SK-N-SH (cell line): ENCODE results near the gene FSTL5. TPM values are rescaled to one million over a fixed set of nuclear protein-coding genes. Genes with fewer than 3 reads are reported as not detected.

ENCODE experiments used
- CTCF ChIA-PET: fragments of 300-600, 350-600 bp; formaldehyde crosslinking; extraction: SDS; loops from one replicate; lab custom pipeline; 2021; lab: Yijun Ruan, JAX
- POLR2A ChIA-PET: fragments of 350-600 bp; sonication (Branson Sonifier 250); formaldehyde crosslinking; extraction: SDS; loops from one replicate; lab custom pipeline; 2020; ENCODE audit warnings: antibody characterized with exemption, inconsistent platforms; lab: Yijun Ruan, JAX
- DNase-seq: peaks from one replicate; pipeline ENCODE4 v3.0.0; 2012
- H2AFZ ChIP-seq: fragments of 200-600 bp; sonication (generic); 2 replicates; pipeline ENCODE4 v1.8.1; 2016; ENCODE audit warnings: antibody characterized with exemption, mild to moderate bottlenecking, low read depth
- H3F3A ChIP-seq: fragments of 200-600 bp; sonication (generic); replicated peaks from 2 replicates; pipeline ENCODE3; 2016; ENCODE audit warnings: antibody characterized with exemption, mild to moderate bottlenecking; ENCODE audit not compliant: insufficient read depth
- H3K27ac ChIP-seq, 2 experiments: fragments of 200-500 bp in 1 of 2; fragments of 200-600 bp in 1 of 2; sonication (Bioruptor generic) in 1 of 2; sonication (generic), shearing (Covaris generic) in 1 of 2; 2 replicates each; pipeline versions ENCODE4 v1.5.1 to v1.6.1; 2014 to 2016; ENCODE audit warnings: low read depth in 2 of 2, inconsistent platforms in 1 of 2, low read length in 1 of 2, mild to moderate bottlenecking in 1 of 2, mixed read lengths in 1 of 2
- H3K27me3 ChIP-seq: fragments of 200-600 bp; sonication (generic), shearing (Covaris generic); 2 replicates; pipeline ENCODE4 v1.6.1; 2016; ENCODE audit warnings: mixed run types; ENCODE audit not compliant: insufficient read depth
- H3K36me3 ChIP-seq, 2 experiments: fragments of 200-500 bp in 1 of 2; fragments of 200-600 bp in 1 of 2; sonication (Bioruptor generic) in 1 of 2; sonication (generic) in 1 of 2; replicated peaks in 1 of 2; 2 replicates each; pipeline versions ENCODE3 to v1.5.1; 2014 to 2016; ENCODE audit warnings: low read length in 1 of 2, mild to moderate bottlenecking in 1 of 2; ENCODE audit not compliant: insufficient read depth in 2 of 2, control insufficient read depth in 1 of 2
- H3K4me1 ChIP-seq, 2 experiments: fragments of 200-500 bp in 1 of 2; fragments of 200-600 bp in 1 of 2; sonication (Bioruptor generic) in 1 of 2; sonication (generic), shearing (Covaris generic) in 1 of 2; 2 replicates each; pipeline versions ENCODE4 v1.5.1 to v1.6.1; 2014 to 2016; ENCODE audit warnings: low read depth in 1 of 2, low read length in 1 of 2, mixed run types in 1 of 2; ENCODE audit not compliant: insufficient read depth in 2 of 2, control insufficient read depth in 1 of 2
- H3K4me2 ChIP-seq: fragments of 200-600 bp; sonication (generic), shearing (Covaris generic); 2 replicates; pipeline ENCODE4 v1.6.1; 2017; ENCODE audit warnings: mixed run types
- H3K4me3 ChIP-seq, 2 experiments: fragments of 200-500 bp in 1 of 2; fragments of 200-600 bp in 1 of 2; sonication (Bioruptor generic) in 1 of 2; sonication (generic), shearing (Covaris generic) in 1 of 2; 2 replicates each; pipeline versions ENCODE4 v1.5.1 to v1.8.1; 2014 to 2016; ENCODE audit warnings: low read depth in 2 of 2, inconsistent platforms in 1 of 2, low read length in 1 of 2, mild to moderate bottlenecking in 1 of 2, mixed read lengths in 1 of 2, moderate library complexity in 1 of 2
- H3K79me2 ChIP-seq: fragments of 200-600 bp; sonication (generic); 2 replicates; pipeline ENCODE4 v1.8.1; 2017; ENCODE audit warnings: mild to moderate bottlenecking; ENCODE audit not compliant: insufficient read depth
- H3K9ac ChIP-seq: fragments of 200-600 bp; sonication (generic); 2 replicates; pipeline ENCODE4 v1.6.1; 2017; ENCODE audit warnings: mixed run types
- H3K9me2 ChIP-seq: fragments of 200-600 bp; sonication (generic); 2 replicates; pipeline ENCODE4 v1.6.1; 2017; ENCODE audit warnings: mixed run types
- H3K9me3 ChIP-seq: fragments of 200-600 bp; sonication (generic); 2 replicates; pipeline ENCODE4 v1.6.1; 2017; ENCODE audit warnings: mixed run types, mild to moderate bottlenecking, moderate library complexity
- H4K20me1 ChIP-seq: fragments of 200-600 bp; sonication (generic); 2 replicates; pipeline ENCODE4 v1.6.1; 2017; ENCODE audit warnings: mild to moderate bottlenecking, mixed run types; ENCODE audit not compliant: insufficient read depth
- CTCF ChIP-seq: fragments of 200-600 bp; sonication (generic); IDR thresholded peaks from 2 replicates; pipeline ENCODE4 v1.6.1; 2017; ENCODE audit warnings: antibody characterized with exemption, mild to moderate bottlenecking, moderate library complexity
- FOXM1 ChIP-seq: IDR thresholded peaks from 2 replicates; pipeline ENCODE4 v1.4.0; 2012; ENCODE audit warnings: low read depth, mild to moderate bottlenecking
- GABPA ChIP-seq: IDR thresholded peaks from 2 replicates; pipeline ENCODE4 v1.4.0; 2012; ENCODE audit warnings: low read depth, mild to moderate bottlenecking
- GATA2 ChIP-seq: sonication (generic); formaldehyde crosslinking; IDR thresholded peaks from 2 replicates; pipeline ENCODE4 v1.5.0; 2020; ENCODE audit warnings: mild to moderate bottlenecking, missing genetic modification reagents
- JUND ChIP-seq: IDR thresholded peaks from 2 replicates; pipeline ENCODE4 v1.4.0; 2012
- MAX ChIP-seq: IDR thresholded peaks from 2 replicates; pipeline ENCODE4 v1.4.0; 2012; ENCODE audit warnings: low read depth
- NRF1 ChIP-seq: IDR thresholded peaks from 2 replicates; pipeline ENCODE4 v1.6.1; 2012; ENCODE audit warnings: low read depth, mild to moderate bottlenecking, low read length
- RAD21 ChIP-seq: IDR thresholded peaks from 2 replicates; pipeline ENCODE4 v1.6.1; 2012; ENCODE audit warnings: mild to moderate bottlenecking, low read length
- RCOR1 ChIP-seq: fragments of 150-350 bp; IDR thresholded peaks from 2 replicates; pipeline ENCODE4 v1.6.1; 2017; ENCODE audit warnings: antibody characterized with exemption, low read length
- REST ChIP-seq: IDR thresholded peaks from 2 replicates; pipeline ENCODE4 v1.6.1; 2012; ENCODE audit warnings: mild to moderate bottlenecking, low read depth, low read length, moderate library complexity
- RFX5 ChIP-seq: IDR thresholded peaks from 2 replicates; pipeline ENCODE4 v1.6.1; 2012; ENCODE audit warnings: mild to moderate bottlenecking, improper control_type of control experiment, low read length
- RXRA ChIP-seq: IDR thresholded peaks from 2 replicates; pipeline ENCODE4 v1.4.0; 2012; ENCODE audit warnings: low read depth, mild to moderate bottlenecking, borderline replicate concordance
- TCF12 ChIP-seq: IDR thresholded peaks from 2 replicates; pipeline ENCODE4 v1.4.0; 2012
- TEAD4 ChIP-seq: IDR thresholded peaks from 2 replicates; pipeline ENCODE4 v1.4.0; 2012; ENCODE audit warnings: mild to moderate bottlenecking, borderline replicate concordance; ENCODE audit not compliant: insufficient read depth
- YY1 ChIP-seq: IDR thresholded peaks from 2 replicates; pipeline ENCODE4 v1.4.0; 2012; ENCODE audit warnings: low read depth, mild to moderate bottlenecking
- WGBS: methylation state at CpG from one replicate; pipeline ENCODE4 v1.1.6; 2017; ENCODE audit warnings: low lambda C conversion rate; 5-methylcytosine and 5-hydroxymethylcytosine counted together
- polyA plus RNA-seq, 3 experiments: library from polyadenylated mRNA; depleted of rRNA; stranded (reverse); fragments of >200 nt; gene quantifications; 2 replicates each; pipeline ENCODE4 v1.2.3, GENCODE V29; 2012

FSTL5 gene
- polyA plus RNA-seq, 1 of the 3 experiments (the other 2 are of a cell fraction): 0.07 TPM

GRCh38 chr4:161350946-161351345 lies 812.9 kb downstream of the FSTL5 start (continued):
- no peak for TF ChIP-seq REST

GRCh38 chr4:161345741-161346140 lies 818.1 kb downstream of the FSTL5 start:
- ChIA-PET CTCF (interaction anchor here (0.6 kb wide), 1 partner anchor 618 kb away, joined by 3 read pairs; no protein-coding TSS in a partner anchor), POLR2A (no interaction called here)
- Histone ChIP-seq H3K27me3 (no peaks in the 10 kb centered on the region), H3K36me3 (no peaks in the 10 kb centered on the region), H3K4me3 (no peak overlapping the region), H3K4me2 (no peak overlapping the region), H4K20me1 (no peaks in the 10 kb centered on the region), H3K4me1 (no peaks in the 10 kb centered on the region), H3K9ac (no peak overlapping the region), H3K9me2 (no peaks in the 10 kb centered on the region), H3K79me2 (no peaks in the 10 kb centered on the region), H3K9me3 (no peaks in the 10 kb centered on the region), H3K27ac (no peak overlapping the region), H3F3A (no peaks in the 10 kb centered on the region), H2AFZ (no peak overlapping the region)
- no peak for TF ChIP-seq NRF1
- TF ChIP-seq RXRA: no peak
- TF ChIP-seq JUND: no peak
- no peak for TF ChIP-seq FOXM1
- no peak for TF ChIP-seq CTCF
- TF ChIP-seq YY1: no peak
- no peak for TF ChIP-seq RAD21
- TF ChIP-seq MAX: no peak
- no peak for TF ChIP-seq GABPA
- TF ChIP-seq RFX5: no peak
- WGBS: 19% methylated on average over 1 of the region's 1 CpG
- DNase-seq: no peak

- no peak for DNase-seq
- Histone ChIP-seq H3K36me3 (no peaks in the 10 kb centered on the region), H3F3A (no peaks in the 10 kb centered on the region), H3K27ac (no peak overlapping the region)
- TF ChIP-seq GATA2 (CRISPR knock-in tag) (no peak), TCF12 (no peak), TEAD4 (no peak), NRF1 (no peak), RCOR1 (no peak)
- TF ChIP-seq, all 33 proteins: peak for 0
- ChIA-PET POLR2A (no interaction called here), CTCF (no interaction called here)
- no peak overlapping the region for H3K4me2 ChIP-seq
- no peak overlapping the region for H3K4me3 ChIP-seq
- H3K4me1 ChIP-seq: no peaks in the 10 kb centered on the region
- no peaks in the 10 kb centered on the region for H3K27me3 ChIP-seq
- H4K20me1 ChIP-seq: no peaks in the 10 kb centered on the region
- WGBS: 14% methylated on average over 2 of the region's 2 CpGs
- no peaks in the 10 kb centered on the region for H3K9me3 ChIP-seq
- H3K9ac ChIP-seq: no peak overlapping the region
- no peaks in the 10 kb centered on the region for H3K79me2 ChIP-seq
- no peaks in the 10 kb centered on the region for H3K9me2 ChIP-seq
- no peak overlapping the region for H2AFZ ChIP-seq
Observed at GRCh38 chr4:161343569-161343950, 820.2 kb downstream of the FSTL5 start.
